CD4-positive, CD25-positive, alpha-beta regulatory T cell (primary cell): Measurements from ENCODE around the gene PHLDA3. TPM values are rescaled to one million over a fixed set of nuclear protein-coding genes. Genes with fewer than 3 reads are reported as not detected.
"Not testable (repeated sequence)": the region's sequence is repeated elsewhere in the genome, so short reads cannot be mapped to it uniquely, and the experiment has no call there.

Experiments used
- ATAC-seq, 2 donors: fragments of 150-1000 bp; cut with Tn5 transposase; one replicate each; pipeline ENCODE4 v1.10.0; 2021; ENCODE audit warnings: low read depth in 2 of 2, moderate number of reproducible peaks in 2 of 2, moderate library complexity in 1 of 2
- DNase-seq, 3 donors: peaks; one replicate each; pipeline versions ENCODE4 v3.0.0 to v3.0.0-alpha.2; 2012 to 2022; ENCODE audit warnings: mixed read lengths in 1 of 3
- H3K27ac ChIP-seq: one replicate; pipeline ENCODE4 v1.7.0; 2013; ENCODE audit warnings: mild to moderate bottlenecking, low read length; ENCODE audit not compliant: insufficient read depth, poor library complexity, severe bottlenecking
- H3K27me3 ChIP-seq: one replicate; pipeline ENCODE4 v1.7.0; 2013; ENCODE audit warnings: low read length; ENCODE audit not compliant: control insufficient read depth, insufficient read depth
- H3K36me3 ChIP-seq: one replicate; pipeline ENCODE4 v1.7.0; 2013; ENCODE audit warnings: mild to moderate bottlenecking, low read length, moderate library complexity; ENCODE audit not compliant: control insufficient read depth, insufficient read depth
- H3K4me1 ChIP-seq: 2 replicates; pipeline ENCODE4 v1.7.0; 2013; ENCODE audit warnings: mild to moderate bottlenecking, low read length; ENCODE audit not compliant: insufficient read depth, control insufficient read depth, poor library complexity, severe bottlenecking
- H3K4me3 ChIP-seq: one replicate; pipeline ENCODE4 v1.7.0; 2013; ENCODE audit warnings: low read depth, mild to moderate bottlenecking, low read length, moderate library complexity
- H3K9me3 ChIP-seq, 2 experiments: 1 replicate in 1 of 2; 2 replicates in 1 of 2; pipeline ENCODE4 v1.7.0; 2013; ENCODE audit warnings: low read length in 2 of 2, mild to moderate bottlenecking in 1 of 2, moderate library complexity in 1 of 2; ENCODE audit not compliant: control insufficient read depth in 2 of 2
- H3K27ac Mint-ChIP-seq, 3 donors: one replicate each; pipeline ENCODE4 v1.8.0; 2020 to 2022; ENCODE audit warnings: mild to moderate bottlenecking in 3 of 3, mixed read lengths in 3 of 3, moderate library complexity in 2 of 3
- H3K27me3 Mint-ChIP-seq: one replicate; pipeline ENCODE4 v1.8.0; 2022; ENCODE audit warnings: mild to moderate bottlenecking, mixed read lengths
- H3K36me3 Mint-ChIP-seq: one replicate; pipeline ENCODE4 v1.8.0; 2020; ENCODE audit warnings: mixed read lengths
- H3K4me1 Mint-ChIP-seq, 4 donors: one replicate each; pipeline ENCODE4 v1.8.0; 2020 to 2022; ENCODE audit warnings: mixed read lengths in 4 of 4, mild to moderate bottlenecking in 1 of 4
- H3K4me3 Mint-ChIP-seq, 4 donors: one replicate each; pipeline ENCODE4 v1.8.0; 2020 to 2022; ENCODE audit warnings: mild to moderate bottlenecking in 4 of 4, mixed read lengths in 4 of 4, moderate library complexity in 3 of 4
- H3K9me3 Mint-ChIP-seq, 7 donors: one replicate each; pipeline ENCODE4 v1.8.0; 2020 to 2022; ENCODE audit warnings: mixed read lengths in 7 of 7, mild to moderate bottlenecking in 3 of 7, moderate library complexity in 2 of 7
- polyA plus RNA-seq, 4 donors: library from polyadenylated mRNA; unstranded; fragments of 300-500 nt; fragmentation: Illumina TruSeq; gene quantifications; one replicate each; pipeline ENCODE4 v1.2.3, GENCODE V29; 2021
- total RNA-seq: library from RNA; stranded (reverse); gene quantifications from one replicate; pipeline ENCODE4 v1.2.3, GENCODE V29; 2022

PHLDA3 gene
- total and polyA plus RNA-seq, 5 donors from 2014 or later = 0.62 to 2.1 (median 1.4) TPM

- Histone ChIP-seq H3K27me3 (peaks cover 16% of the 10 kb centered on the region), H3K36me3 (no peaks in the 10 kb centered on the region), H3K9me3 (no peaks in the 10 kb centered on the region), H3K27ac (no peak overlapping the region), H3K4me3 (no peak overlapping the region), H3K4me1 (peaks cover 6% of the 10 kb centered on the region)
- DNase-seq (no peak), ATAC-seq (no peak)
- Mint-ChIP-seq H3K4me3 (no peak overlapping the region), H3K27me3 (peaks cover 24% of the 10 kb centered on the region), H3K4me1 (peaks cover 0 to 11% (median 2%) of the 10 kb centered on the region in 4 donors), H3K27ac (no peak overlapping the region), H3K9me3 (peaks cover 0 to 2% (median 0%) of the 10 kb centered on the region in 7 donors), H3K36me3 (peaks cover 5% of the 10 kb centered on the region)
Measured at GRCh38 chr1:201473296-201473695, 4.3 kb upstream of the PHLDA3 start.

DNA sequence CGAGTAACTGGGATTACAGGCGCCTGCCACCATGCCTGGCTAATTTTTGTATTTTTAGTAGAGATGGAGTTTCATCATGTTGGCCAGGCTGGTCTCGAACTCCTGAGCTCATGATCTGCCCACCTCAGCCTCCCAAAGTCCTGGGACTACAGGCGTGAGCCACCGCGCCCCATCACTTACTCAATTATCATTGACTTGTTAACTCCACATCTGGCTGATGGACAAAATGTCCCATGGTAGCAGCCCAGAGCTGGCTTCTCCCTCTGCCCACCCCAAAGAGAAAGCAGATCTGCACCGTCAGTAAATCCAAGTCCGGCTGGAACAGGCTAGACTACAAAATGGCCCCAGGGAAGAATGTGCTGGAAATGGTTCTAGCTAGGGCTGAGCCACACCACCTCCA lies 3.3 kb upstream of the PHLDA3 start:
- Mint-ChIP-seq H3K4me1 (peaks cover 0 to 16% (median 2%) of the 10 kb centered on the region in 4 donors), H3K27me3 (peaks cover 24% of the 10 kb centered on the region), H3K27ac (peak overlapping the region in 1 of 3 donors; percentile 14)
- H3K4me3 Mint-ChIP-seq, H3K9me3 ChIP-seq, H3K4me1 ChIP-seq, ATAC-seq, H3K36me3 ChIP-seq, H3K36me3 Mint-ChIP-seq, H3K9me3 Mint-ChIP-seq, H3K4me3 ChIP-seq, DNase-seq, H3K27ac ChIP-seq: not testable (repeated sequence)
- peaks cover 16% of the 10 kb centered on the region for H3K27me3 ChIP-seq

GRCh38 chr1:201471772-201472171 lies 2.8 kb upstream of the PHLDA3 start:
- no peak for ATAC-seq
- no peaks in the 10 kb centered on the region for H3K36me3 Mint-ChIP-seq
- H3K4me1 Mint-ChIP-seq = peaks cover 0 to 16% (median 2%) of the 10 kb centered on the region in 4 donors
- Histone ChIP-seq H3K36me3 (no peaks in the 10 kb centered on the region), H3K4me1 (peaks cover 6% of the 10 kb centered on the region), H3K9me3 (no peaks in the 10 kb centered on the region), H3K4me3 (no peak overlapping the region), H3K27me3 (peaks cover 16% of the 10 kb centered on the region), H3K27ac (no peak overlapping the region)
- H3K27me3 Mint-ChIP-seq = peaks cover 24% of the 10 kb centered on the region
- no peak overlapping the region for H3K27ac Mint-ChIP-seq
- H3K9me3 Mint-ChIP-seq = peaks cover 0 to 2% (median 0%) of the 10 kb centered on the region in 7 donors
- no peak overlapping the region for H3K4me3 Mint-ChIP-seq
- DNase-seq = no peak

- peaks cover 24% of the 10 kb centered on the region for H3K27me3 Mint-ChIP-seq
- H3K27ac Mint-ChIP-seq = no peak overlapping the region
Measured at GRCh38 chr1:201470581-201470980, 1.6 kb upstream of the PHLDA3 start.

GRCh38 chr1:201469645-201470074 lies 672 bp upstream of the PHLDA3 start:
- peaks cover 0 to 2% (median 0%) of the 10 kb centered on the region in 7 donors for H3K9me3 Mint-ChIP-seq
- no peaks in the 10 kb centered on the region for H3K36me3 Mint-ChIP-seq
- Histone ChIP-seq H3K27ac (no peak overlapping the region), H3K4me3 (no peak overlapping the region), H3K36me3 (no peaks in the 10 kb centered on the region), H3K27me3 (peaks cover 13% of the 10 kb centered on the region), H3K4me1 (peaks cover 6% of the 10 kb centered on the region), H3K9me3 (no peaks in the 10 kb centered on the region)
- H3K27me3 Mint-ChIP-seq = peaks cover 31% of the 10 kb centered on the region
- peaks cover 0 to 16% (median 2%) of the 10 kb centered on the region in 4 donors for H3K4me1 Mint-ChIP-seq
- H3K27ac Mint-ChIP-seq = no peak overlapping the region
- ATAC-seq (no peak), DNase-seq (no peak)
- peak overlapping the region; percentile 11 to 70 (median 50) for H3K4me3 Mint-ChIP-seq

More at GRCh38 chr1:201470581-201470980, 1.6 kb upstream of the PHLDA3 start:
- Mint-ChIP-seq H3K4me3 (peak overlapping the region in 1 of 4 donors; percentile 45), H3K4me1 (peaks cover 0 to 16% (median 2%) of the 10 kb centered on the region in 4 donors), H3K36me3 (no peaks in the 10 kb centered on the region), H3K9me3 (peaks cover 0 to 2% (median 0%) of the 10 kb centered on the region in 7 donors)
- ATAC-seq (no peak), DNase-seq (no peak)
- Histone ChIP-seq H3K27ac (no peak overlapping the region), H3K27me3 (peaks cover 16% of the 10 kb centered on the region), H3K36me3 (no peaks in the 10 kb centered on the region), H3K4me3 (no peak overlapping the region), H3K4me1 (peaks cover 6% of the 10 kb centered on the region), H3K9me3 (no peaks in the 10 kb centered on the region)

GRCh38 chr1:201468501-201468843 lies 516 bp downstream of the PHLDA3 start:
- H3K4me1 ChIP-seq = peaks cover 6% of the 10 kb centered on the region
- H3K27ac ChIP-seq = no peak overlapping the region
- Mint-ChIP-seq H3K36me3 (no peaks in the 10 kb centered on the region), H3K27ac (no peak overlapping the region), H3K27me3 (peaks cover 26% of the 10 kb centered on the region), H3K9me3 (peaks cover 0 to 2% (median 0%) of the 10 kb centered on the region in 7 donors), H3K4me1 (peaks cover 0 to 16% (median 2%) of the 10 kb centered on the region in 4 donors), H3K4me3 (peak overlapping the region in 2 of 4 donors; percentile 43 to 44)
- no peaks in the 10 kb centered on the region for H3K36me3 ChIP-seq
- no peak overlapping the region for H3K4me3 ChIP-seq
- H3K27me3 ChIP-seq = peaks cover 10% of the 10 kb centered on the region
- peak in 1 of 3 donors; percentile 67 for DNase-seq
- H3K9me3 ChIP-seq = no peaks in the 10 kb centered on the region
- peak in 1 of 2 donors; percentile 30 for ATAC-seq

DNA sequence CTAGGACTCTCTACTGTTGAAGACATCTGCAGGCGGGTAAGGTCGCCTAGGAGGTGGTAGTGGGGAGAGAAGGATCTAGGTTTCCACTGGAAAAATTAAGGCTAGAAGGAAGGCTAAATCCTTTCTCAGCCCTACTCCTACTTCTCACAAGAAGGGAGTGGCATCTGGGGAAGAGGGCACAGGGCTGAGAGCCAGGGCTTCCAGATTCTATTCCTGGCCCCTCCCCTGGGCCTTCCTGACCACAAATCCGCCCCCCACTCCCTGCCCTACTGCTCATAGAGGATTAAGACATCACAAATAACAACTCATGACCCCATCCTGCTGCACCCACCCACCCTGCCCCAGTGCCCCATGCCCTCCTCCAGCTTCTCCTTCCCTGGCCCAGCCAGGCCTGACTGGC lies 2.5 kb downstream of the PHLDA3 start:
- ATAC-seq = no peak

DNA sequence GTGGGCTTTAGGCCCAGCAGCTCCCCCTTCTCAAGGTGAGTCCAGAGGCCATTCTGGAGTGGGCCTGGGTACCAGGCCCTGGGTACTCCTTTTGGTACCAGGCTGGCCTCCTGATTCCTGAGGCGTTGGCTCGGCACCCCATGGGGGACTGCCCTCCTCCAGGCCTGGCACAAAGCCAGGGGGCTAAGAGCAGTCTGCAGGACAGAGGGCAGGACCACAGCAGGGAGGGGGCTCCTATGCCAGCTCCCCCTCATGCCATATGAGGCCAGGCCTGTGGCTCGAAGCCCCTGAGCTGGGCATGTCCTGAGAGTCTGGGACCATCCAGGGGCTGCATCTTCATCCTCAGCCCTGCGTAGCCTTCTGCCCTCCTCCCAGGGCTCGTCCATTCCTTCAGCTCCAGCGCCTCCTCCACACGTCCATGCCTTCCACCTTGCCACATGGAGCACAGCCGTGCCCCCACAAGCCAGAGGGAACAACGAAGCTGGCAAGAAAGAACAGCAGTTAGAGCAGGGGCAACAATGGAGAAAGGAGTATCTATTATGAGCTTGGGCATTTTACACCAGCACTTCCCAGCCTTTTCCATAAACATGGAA lies 3.2 kb downstream of the PHLDA3 start:
- DNase-seq (no peak), ATAC-seq (no peak)
- Histone ChIP-seq H3K4me3 (no peak overlapping the region), H3K27me3 (peaks cover 7% of the 10 kb centered on the region), H3K9me3 (no peaks in the 10 kb centered on the region), H3K4me1 (peaks cover 6% of the 10 kb centered on the region), H3K36me3 (no peaks in the 10 kb centered on the region), H3K27ac (no peak overlapping the region)
- peaks cover 23% of the 10 kb centered on the region for H3K27me3 Mint-ChIP-seq
- peaks cover 0 to 16% (median 2%) of the 10 kb centered on the region in 4 donors for H3K4me1 Mint-ChIP-seq
- H3K27ac Mint-ChIP-seq = no peak overlapping the region
- H3K4me3 Mint-ChIP-seq = no peak overlapping the region
- H3K9me3 Mint-ChIP-seq = no peaks in the 10 kb centered on the region
- H3K36me3 Mint-ChIP-seq = no peaks in the 10 kb centered on the region

More for the DNA sequence above, 2.5 kb downstream of the PHLDA3 start:
- H3K4me3 ChIP-seq = no peak overlapping the region
- H3K27me3 ChIP-seq = peaks cover 7% of the 10 kb centered on the region
- Mint-ChIP-seq H3K27ac (no peak overlapping the region), H3K9me3 (peaks cover 0 to 2% (median 0%) of the 10 kb centered on the region in 7 donors), H3K36me3 (no peaks in the 10 kb centered on the region), H3K27me3 (peaks cover 23% of the 10 kb centered on the region), H3K4me1 (peaks cover 0 to 16% (median 2%) of the 10 kb centered on the region in 4 donors), H3K4me3 (no peak overlapping the region)
- no peaks in the 10 kb centered on the region for H3K9me3 ChIP-seq
- H3K36me3 ChIP-seq = no peaks in the 10 kb centered on the region
- no peak overlapping the region for H3K27ac ChIP-seq
- peaks cover 6% of the 10 kb centered on the region for H3K4me1 ChIP-seq
- no peak for DNase-seq
